HG02798 (cell line): ENCODE results near the gene MDFIC2.
"Not testable (repeated sequence)": the region's sequence is repeated elsewhere in the genome, so short reads cannot be mapped to it uniquely, and the experiment has no call there.

Experiments
- ATAC-seq: cut with Tn5 transposase; IDR thresholded peaks from one replicate; pipeline ENCODE4 v1.9.1; 2021; ENCODE audit warnings: mild to moderate bottlenecking; ENCODE audit not compliant: unreplicated experiment, poor library complexity

The MDFIC2 gene

DNA sequence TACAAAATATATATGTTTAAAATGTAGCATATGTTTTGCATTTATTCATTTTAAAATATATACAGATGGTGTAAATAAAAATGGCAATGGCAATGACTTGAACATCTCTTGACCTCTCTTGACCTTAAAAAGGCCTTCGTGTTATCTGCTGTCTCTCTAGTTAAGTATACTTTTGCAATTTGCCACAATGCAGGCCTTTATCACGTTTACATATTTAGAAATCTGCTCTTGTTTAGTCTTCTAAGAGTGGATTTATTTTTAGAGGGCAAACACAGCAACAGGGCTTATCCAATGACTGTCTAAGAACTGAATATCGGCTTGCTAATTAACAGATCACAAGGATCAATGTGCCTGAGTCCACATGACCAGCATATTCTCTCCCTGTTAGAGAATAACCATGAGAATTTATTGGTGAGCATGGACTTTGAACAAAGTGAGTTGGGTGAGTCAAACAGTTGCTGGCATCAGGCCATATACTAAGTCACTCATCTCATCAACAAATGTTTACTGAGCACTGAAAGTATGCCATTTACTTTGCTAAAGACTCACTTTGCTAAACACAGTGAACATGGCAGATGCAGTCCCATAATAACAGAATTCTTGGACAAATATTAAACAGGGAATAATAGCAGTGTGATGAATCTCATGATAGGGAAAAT is 48.2 kb downstream of the MDFIC2 start:
- ATAC-seq, result no peak

GRCh38 chr3:70261283-70261682 is 51.2 kb downstream of the MDFIC2 start:
- ATAC-seq, result no peak

DNA sequence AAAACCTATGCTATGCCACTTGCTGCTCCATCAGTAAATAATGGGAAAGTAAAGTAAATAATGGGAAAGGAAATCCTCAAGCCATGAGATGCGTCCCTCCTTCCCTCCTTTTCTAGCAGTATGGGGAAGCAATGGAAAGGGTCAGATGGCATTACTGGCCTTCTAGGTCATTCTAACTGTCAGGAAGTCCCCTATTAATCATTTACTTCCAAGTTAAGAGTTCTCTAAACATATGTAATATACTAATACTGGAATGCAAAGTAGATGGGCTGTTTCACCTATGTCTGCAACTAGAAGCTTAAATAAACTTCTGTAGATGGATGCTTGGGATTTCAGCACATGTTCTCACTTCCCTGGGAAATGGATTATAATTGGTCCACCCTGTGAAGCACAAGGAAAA is 55.9 kb downstream of the MDFIC2 start:
- no peak for ATAC-seq

GRCh38 chr3:70250492-70250891 is 61.9 kb downstream of the MDFIC2 start:
- ATAC-seq, result no peak

DNA sequence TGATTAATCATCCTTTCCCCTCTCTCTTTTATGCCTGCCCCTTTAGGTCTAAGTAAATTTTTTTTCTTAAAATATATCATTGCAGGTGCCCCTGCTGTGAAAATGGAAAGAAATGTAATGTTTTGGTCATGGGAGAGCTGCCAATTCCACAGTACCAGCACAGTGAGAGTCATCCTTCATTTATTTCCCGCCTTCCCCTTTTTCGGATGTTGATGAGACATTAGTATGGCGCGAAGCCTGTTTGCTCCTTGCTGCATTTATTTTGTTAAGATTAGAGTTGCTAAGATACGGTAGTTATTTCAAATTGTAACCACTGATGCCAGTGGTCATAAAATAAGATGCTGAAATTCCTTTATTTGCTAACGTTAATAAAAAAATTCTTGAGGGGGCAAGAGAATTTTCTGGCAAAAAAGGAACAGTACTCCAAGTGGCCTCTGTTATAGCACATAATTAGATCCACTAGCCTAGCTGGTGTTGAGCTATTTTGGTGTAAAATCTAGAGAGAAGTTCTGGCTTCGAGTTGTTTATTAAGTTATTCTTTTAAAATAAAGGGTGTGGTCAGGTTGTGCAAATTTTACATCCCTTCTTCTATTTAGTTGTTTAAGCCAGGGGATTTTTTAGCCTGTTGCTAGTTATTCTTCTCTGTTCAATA is 62.8 kb downstream of the MDFIC2 start:
- ATAC-seq, result no peak

DNA sequence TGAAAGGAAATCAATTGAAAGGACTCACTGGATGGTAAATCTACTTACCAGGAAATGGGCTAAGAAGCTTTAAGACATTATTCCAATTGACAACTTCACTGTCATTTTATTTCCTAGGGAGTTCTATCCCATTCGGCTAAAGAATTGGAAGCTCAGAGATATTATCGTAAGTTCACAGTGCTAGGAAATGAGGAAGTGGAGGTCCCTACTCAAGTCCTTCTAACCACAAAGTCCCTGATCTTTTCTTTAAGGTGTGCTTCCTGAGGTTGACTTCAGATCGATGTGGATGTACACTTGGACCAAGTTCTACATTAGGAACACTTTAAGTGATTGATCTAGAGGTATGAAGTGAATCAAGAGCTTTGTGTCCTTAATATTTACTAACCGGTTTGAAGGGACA is 63.6 kb downstream of the MDFIC2 start:
- ATAC-seq, result no peak

DNA sequence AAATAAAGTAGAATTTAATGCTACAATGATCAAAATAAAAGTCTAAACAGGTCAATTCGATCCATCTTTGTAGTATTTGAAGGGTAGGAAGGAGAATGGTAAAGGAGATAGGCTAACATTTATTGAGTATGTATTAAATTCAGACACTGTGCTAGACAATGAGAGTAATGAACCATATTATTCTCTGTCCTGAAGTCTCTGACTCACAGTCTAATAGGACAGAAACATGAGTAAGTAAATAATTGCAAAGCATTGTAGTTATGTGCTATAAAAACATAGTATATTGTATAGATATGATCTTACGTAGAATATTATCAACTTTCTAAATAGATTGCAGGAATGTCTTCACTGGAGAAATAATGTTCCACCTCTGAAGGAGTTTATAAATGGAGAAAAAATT is 64.5 kb downstream of the MDFIC2 start:
- no peak for ATAC-seq

GRCh38 chr3:70245746-70246525 is 66.5 kb downstream of the MDFIC2 start:
- ATAC-seq, result no peak

- no peak for ATAC-seq
Observed at GRCh38 chr3:70244422-70244821, 68.0 kb downstream of the MDFIC2 start.

DNA sequence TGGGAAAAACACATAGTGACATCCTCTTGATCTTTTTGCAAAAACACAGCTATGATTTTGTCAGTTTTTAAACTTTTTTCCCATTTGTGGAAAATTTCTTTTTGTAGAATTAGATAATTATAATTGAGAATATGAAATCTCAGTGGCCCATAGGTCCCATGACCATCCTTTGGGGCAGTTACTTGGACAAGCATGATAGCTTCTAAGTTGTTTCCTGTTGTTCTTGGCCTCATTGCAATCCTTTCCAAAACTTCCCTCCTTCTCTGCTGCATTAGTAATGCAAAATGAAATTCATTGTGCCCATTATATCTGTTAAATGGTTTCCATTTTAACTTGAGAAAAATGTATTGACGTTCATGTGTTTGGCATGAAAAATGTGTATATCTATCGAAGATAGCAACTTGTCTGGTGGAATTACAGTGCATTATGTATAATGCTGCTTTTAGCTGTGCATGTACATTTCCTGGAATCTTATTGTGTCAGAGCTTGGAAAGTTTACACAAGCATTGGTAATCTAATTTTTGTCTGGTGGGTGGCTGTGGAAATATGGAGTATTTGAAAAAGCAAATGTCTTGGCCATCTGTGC is 70.0 kb downstream of the MDFIC2 start:
- no peak for ATAC-seq

DNA sequence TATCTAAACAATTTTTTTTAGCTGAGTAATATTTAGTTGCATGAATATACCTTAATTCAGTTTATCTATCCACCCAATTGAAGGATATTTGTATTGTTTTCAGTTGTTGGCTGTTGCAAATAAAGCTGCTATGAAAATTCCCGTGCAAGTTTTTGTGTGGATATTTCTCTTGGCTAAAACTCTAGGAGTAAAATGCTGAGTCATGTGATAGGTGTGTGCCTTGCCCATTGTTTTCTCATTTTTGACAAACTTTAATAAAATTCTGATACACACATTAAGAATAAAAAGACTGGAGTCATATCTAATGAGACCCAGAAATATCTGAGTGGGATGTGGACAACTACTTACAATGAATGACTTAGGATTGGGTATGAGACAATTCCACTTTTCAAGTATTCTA is 78.6 kb downstream of the MDFIC2 start:
- ATAC-seq, result no peak

GRCh38 chr3:70233112-70233511 is 79.3 kb downstream of the MDFIC2 start:
- ATAC-seq, result no peak

DNA sequence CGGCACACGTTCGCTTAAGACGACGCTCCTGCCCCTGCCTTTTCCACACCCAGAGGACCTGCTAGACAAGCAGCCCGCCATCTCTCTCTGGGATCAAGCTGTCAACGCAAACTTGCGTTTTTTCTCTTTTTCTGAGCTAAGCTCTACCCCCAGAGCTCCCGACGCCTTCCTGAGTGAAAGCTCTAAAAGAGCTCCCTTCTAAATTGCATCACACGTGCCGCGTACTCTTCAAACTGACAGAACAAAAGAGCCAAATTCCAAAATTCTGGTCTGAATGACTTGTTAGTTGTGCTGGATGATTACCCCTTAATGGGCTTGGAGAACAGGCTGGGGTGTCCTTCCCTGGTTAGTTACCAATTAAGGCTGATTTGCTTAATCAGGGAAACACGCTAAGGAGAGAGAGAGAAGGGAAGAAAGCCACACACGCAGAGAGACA is 81.2 kb downstream of the MDFIC2 start:
- ATAC-seq, result no peak

GRCh38 chr3:70227437-70227836 is 85.0 kb downstream of the MDFIC2 start:
- no peak for ATAC-seq

DNA sequence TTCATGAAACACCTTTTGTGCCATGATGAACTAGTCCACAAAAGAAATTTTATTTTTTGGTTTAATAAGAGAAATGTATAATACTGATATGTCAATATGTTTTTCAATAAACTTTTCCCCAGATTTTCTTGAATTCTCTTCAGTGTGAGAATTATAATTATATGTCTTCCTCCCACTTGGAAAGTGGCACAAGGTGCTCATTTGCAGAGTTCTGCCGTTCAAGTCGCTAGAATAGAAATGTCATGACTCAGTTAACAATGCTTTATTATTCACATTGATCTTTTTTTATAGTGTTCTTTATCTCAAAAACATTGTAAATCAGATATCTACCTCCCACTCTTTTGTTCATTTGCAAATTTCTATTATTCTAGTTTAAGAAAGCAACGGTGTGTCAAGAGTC is 87.3 kb downstream of the MDFIC2 start:
- no peak for ATAC-seq

DNA sequence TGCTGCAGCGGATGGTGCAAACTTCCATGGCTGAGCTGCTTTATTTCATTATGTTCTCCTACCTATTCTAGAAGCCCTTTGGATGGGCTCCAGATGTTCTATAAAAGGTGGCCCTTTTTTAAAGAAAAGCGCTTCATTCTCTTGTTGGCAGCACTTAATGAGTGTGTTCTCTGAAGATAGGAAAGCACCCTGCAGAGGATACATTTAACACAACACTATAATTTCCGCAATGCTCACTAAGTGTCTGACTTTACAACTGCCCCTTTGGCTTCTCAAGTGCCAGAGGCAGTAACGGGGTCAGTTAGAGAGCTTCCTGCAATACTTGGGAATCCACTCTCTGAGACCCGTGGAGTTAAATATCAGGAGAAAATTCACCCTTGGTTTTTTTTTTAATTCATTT is 88.1 kb downstream of the MDFIC2 start:
- ATAC-seq, result no peak

- no peak for ATAC-seq
Observed at GRCh38 chr3:70218471-70218870, 94.0 kb downstream of the MDFIC2 start.

- ATAC-seq, result not testable (repeated sequence)
Observed at GRCh38 chr3:70211274-70211673, 101.2 kb downstream of the MDFIC2 start.

- no peak for ATAC-seq
Observed at GRCh38 chr3:70201975-70202374, 110.5 kb downstream of the MDFIC2 start.

GRCh38 chr3:70189884-70190473 is 122.5 kb downstream of the MDFIC2 start:
- ATAC-seq, result no peak

DNA sequence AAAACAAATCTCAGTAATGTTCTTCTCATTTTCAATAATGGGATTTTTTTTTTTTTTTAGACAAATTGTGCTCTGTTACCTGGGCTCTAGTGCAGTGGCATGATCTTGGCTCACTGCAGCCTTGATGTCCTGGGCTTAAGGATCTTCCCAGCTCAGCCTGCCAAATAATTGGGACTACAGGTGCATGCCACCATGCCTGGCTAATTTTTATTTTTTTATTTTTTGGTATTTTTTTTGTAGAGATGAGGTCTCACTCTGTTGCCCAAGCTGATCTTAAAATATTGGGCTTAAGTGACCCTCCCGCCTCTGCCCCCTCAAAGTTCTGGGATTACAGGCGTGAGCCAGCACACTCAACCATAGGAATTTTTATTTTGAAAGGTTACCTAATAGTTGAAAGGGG is 126.2 kb downstream of the MDFIC2 start:
- ATAC-seq, result no peak
